ENCODE measurements around the gene NCDN. TPM values are rescaled to one million over a fixed set of nuclear protein-coding genes. Genes with fewer than 3 reads are reported as not detected.

The NCDN gene
- total and polyA plus RNA-seq, 2 of the 8 experiments (the other 6 are each of a cell fraction or from before 2014, with no cell fraction given), result 26.2 to 35.4 TPM

- TF ChIP-seq CHD7 (IDR thresholded peaks at IDR 0.05; ENCODE audit: insufficient replicate concordance, low read length), result no peak
- no peak for TF ChIP-seq NRF1 (IDR thresholded peaks at IDR 0.05; ENCODE audit: low read depth, low read length)
- no peak for TF ChIP-seq SUZ12 (IDR thresholded peaks at IDR 0.05; ENCODE audit: low read length)
- TF ChIP-seq EZH2 (IDR thresholded peaks at IDR 0.05; ENCODE audit: low read depth, low read length, severe bottlenecking), result no peak
- no peak for TF ChIP-seq POLR2AphosphoS5 (IDR thresholded peaks at IDR 0.05; ENCODE audit: low read depth, low read length)
- TF ChIP-seq JUN (IDR thresholded peaks at IDR 0.05; ENCODE audit: low read depth, low read length), result no peak
Observed at GRCh38 chr1:35561297-35561971, 3.8 kb downstream of the NCDN start (continued).

All from H1 (cell line).